HEK293 (cell line): ENCODE measurements around the gene ANXA4.

Source experiments
- CTCF ChIA-PET: fragments of 350-600 bp; formaldehyde crosslinking; extraction: SDS; loops from one replicate; lab custom pipeline; 2021; ENCODE audit warnings: antibody characterized with exemption; lab: Yijun Ruan, JAX
- POLR2A ChIA-PET: fragments of 300-600 bp; formaldehyde crosslinking; extraction: SDS; loops from one replicate; lab custom pipeline; 2020; ENCODE audit warnings: antibody characterized with exemption, inconsistent platforms; lab: Yijun Ruan, JAX
- H3K27ac ChIP-seq: fragments of 200-500 bp; sonication (Bioruptor generic); 2 replicates; pipeline ENCODE4 v1.5.1; 2014; ENCODE audit warnings: low read depth, low read length, control low read depth, inconsistent platforms; ENCODE audit errors: extremely low read depth
- H3K36me3 ChIP-seq, 2 experiments: fragments of 200-500 bp in 1 of 2; sonication (Bioruptor generic) in 1 of 2; 1 replicate in 1 of 2; 2 replicates in 1 of 2; pipeline ENCODE4 v1.5.1; 2014 to 2017; ENCODE audit warnings: inconsistent platforms in 2 of 2, low read length in 2 of 2; ENCODE audit not compliant: control insufficient read depth in 2 of 2, insufficient read depth in 1 of 2
- H3K4me1 ChIP-seq: fragments of 200-500 bp; sonication (Bioruptor generic); 2 replicates; pipeline ENCODE4 v1.5.1; 2014; ENCODE audit warnings: mild to moderate bottlenecking, low read length, inconsistent platforms; ENCODE audit not compliant: control insufficient read depth, insufficient read depth
- H3K4me3 ChIP-seq: 2 replicates; pipeline ENCODE4 v1.5.1; 2011; ENCODE audit warnings: low read depth, mild to moderate bottlenecking, control low read depth, low read length, moderate library complexity
- H3K9me3 ChIP-seq: fragments of 200-500 bp; sonication (Bioruptor generic); 2 replicates; pipeline ENCODE4 v1.5.1; 2014; ENCODE audit warnings: low read depth, low read length, inconsistent platforms; ENCODE audit not compliant: control insufficient read depth, insufficient read depth
- CTCF ChIP-seq: fragments of 450-650 bp; formaldehyde crosslinking; IDR thresholded peaks from 2 replicates; pipeline ENCODE4 v1.5.1; 2016; ENCODE audit warnings: missing biosample characterization, missing genetic modification characterization
- PRDM6 ChIP-seq: fragments of 450-650 bp; formaldehyde crosslinking; IDR thresholded peaks from 2 replicates; pipeline ENCODE4 v1.5.1; 2017; ENCODE audit warnings: missing biosample characterization, missing genetic modification characterization
- SP7 ChIP-seq: fragments of 450-650 bp; formaldehyde crosslinking; IDR thresholded peaks from 2 replicates; pipeline ENCODE4 v1.5.1; 2016; ENCODE audit warnings: missing biosample characterization, missing genetic modification characterization
- TCF7L2 ChIP-seq: IDR thresholded peaks from 2 replicates; pipeline ENCODE4 v1.6.1; 2011; ENCODE audit warnings: low read depth, mild to moderate bottlenecking, inconsistent platforms, low read length, moderate library complexity, borderline replicate concordance
- ZBTB21 ChIP-seq: fragments of 450-650 bp; formaldehyde crosslinking; IDR thresholded peaks from 2 replicates; pipeline ENCODE4 v1.5.1; 2017; ENCODE audit warnings: missing biosample characterization, missing genetic modification characterization
- ZBTB48 ChIP-seq: fragments of 450-650 bp; formaldehyde crosslinking; IDR thresholded peaks from 2 replicates; pipeline ENCODE4 v1.5.1; 2016; ENCODE audit warnings: missing biosample characterization, missing genetic modification characterization
- ZNF10 ChIP-seq: fragments of 450-650 bp; formaldehyde crosslinking; IDR thresholded peaks from 2 replicates; pipeline ENCODE4 v1.5.1; 2017; ENCODE audit warnings: missing biosample characterization, missing genetic modification characterization
- ZNF169 ChIP-seq: fragments of 450-650 bp; formaldehyde crosslinking; IDR thresholded peaks from 2 replicates; pipeline ENCODE4 v1.5.1; 2016; ENCODE audit warnings: missing biosample characterization, missing genetic modification characterization
- ZNF23 ChIP-seq: fragments of 450-650 bp; formaldehyde crosslinking; IDR thresholded peaks from 2 replicates; pipeline ENCODE4 v1.5.1; 2016; ENCODE audit warnings: missing biosample characterization, missing genetic modification characterization, borderline replicate concordance
- ZNF302 ChIP-seq: fragments of 450-650 bp; formaldehyde crosslinking; IDR thresholded peaks from 2 replicates; pipeline ENCODE4 v1.5.1; 2016; ENCODE audit warnings: missing biosample characterization, missing genetic modification characterization, low read depth
- ZNF311 ChIP-seq: fragments of 450-650 bp; formaldehyde crosslinking; IDR thresholded peaks from 2 replicates; pipeline ENCODE4 v1.5.1; 2017; ENCODE audit warnings: missing biosample characterization, missing genetic modification characterization, borderline replicate concordance
- ZNF530 ChIP-seq: fragments of 450-650 bp; formaldehyde crosslinking; IDR thresholded peaks from 2 replicates; pipeline ENCODE4 v1.5.1; 2016; ENCODE audit warnings: low read depth, missing biosample characterization, missing genetic modification characterization
- ZNF626 ChIP-seq: fragments of 450-650 bp; sonication (Bioruptor Pico); formaldehyde crosslinking; IDR thresholded peaks from 2 replicates; pipeline ENCODE4 v1.5.1; 2018; ENCODE audit warnings: missing biosample characterization, missing genetic modification characterization, inconsistent platforms
- ZNF707 ChIP-seq: fragments of 450-650 bp; formaldehyde crosslinking; IDR thresholded peaks from 2 replicates; pipeline ENCODE4 v1.5.1; 2016; ENCODE audit warnings: missing biosample characterization, missing genetic modification characterization
- ZNF776 ChIP-seq: fragments of 450-650 bp; formaldehyde crosslinking; IDR thresholded peaks from 2 replicates; pipeline ENCODE4 v1.5.0; 2017; ENCODE audit warnings: missing biosample characterization, missing genetic modification characterization, borderline replicate concordance
- ZNF830 ChIP-seq: fragments of 450-650 bp; IDR thresholded peaks from 2 replicates; pipeline ENCODE4 v1.5.0; 2018; ENCODE audit warnings: missing biosample characterization, missing genetic modification characterization, low read depth, mild to moderate bottlenecking, moderate library complexity
- TF ChIP-seq, protein P1 (sequence below): fragments of 450-650 bp; formaldehyde crosslinking; IDR thresholded peaks from 2 replicates; pipeline ENCODE4 v1.5.1; 2016; ENCODE audit warnings: missing biosample characterization, missing genetic modification characterization
- TF ChIP-seq, protein P2 (sequence below): fragments of 450-650 bp; IDR thresholded peaks from 2 replicates; pipeline ENCODE4 v1.5.1; 2018; ENCODE audit warnings: missing biosample characterization, mild to moderate bottlenecking, missing genetic modification characterization

Gene ANXA4

GRCh38 chr2:69804416-69804815, 62.5 kb downstream of the ANXA4 start:
- Histone ChIP-seq H3K4me1 (peaks cover 2% of the 10 kb centered on the region; the same call in 1 of the 2 replicates), H3K27ac (no peak overlapping the region), H3K36me3 (peaks cover 0 to 12% of the 10 kb centered on the region in 2 experiments; a peak in 2 of 3 replicates), H3K9me3 (no peaks in the 10 kb centered on the region), H3K4me3 (no peak overlapping the region)
- TF ChIP-seq ZNF10 (tag by site-specific recombination) = no peak
- no peak for TF ChIP-seq ZNF23 (tag by site-specific recombination)
- TF ChIP-seq TCF7L2 = no peak
- no peak for TF ChIP-seq SP7 (tag by site-specific recombination)
- TF ChIP-seq ZNF311 = no peak
- TF ChIP-seq, protein P1, sequence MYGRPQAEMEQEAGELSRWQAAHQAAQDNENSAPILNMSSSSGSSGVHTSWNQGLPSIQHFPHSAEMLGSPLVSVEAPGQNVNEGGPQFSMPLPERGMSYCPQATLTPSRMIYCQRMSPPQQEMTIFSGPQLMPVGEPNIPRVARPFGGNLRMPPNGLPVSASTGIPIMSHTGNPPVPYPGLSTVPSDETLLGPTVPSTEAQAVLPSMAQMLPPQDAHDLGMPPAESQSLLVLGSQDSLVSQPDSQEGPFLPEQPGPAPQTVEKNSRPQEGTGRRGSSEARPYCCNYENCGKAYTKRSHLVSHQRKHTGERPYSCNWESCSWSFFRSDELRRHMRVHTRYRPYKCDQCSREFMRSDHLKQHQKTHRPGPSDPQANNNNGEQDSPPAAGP (tag by site-specific recombination) = no peak
- no peak for TF ChIP-seq ZNF302 (tag by site-specific recombination)
- TF ChIP-seq ZNF626 (tag by site-specific recombination) = no peak
- no peak for TF ChIP-seq PRDM6 (tag by site-specific recombination)
- ChIA-PET CTCF (interaction anchor here (0.6 to 11.5 kb wide), 4 partner anchors 13 to 80 kb away, joined by 3 to 92 read pairs (median 9); no protein-coding TSS in a partner anchor), POLR2A (no interaction called here)

GRCh38 chr2:69805887-69806286, 64.0 kb downstream of the ANXA4 start:
- peaks cover 0 to 12% of the 10 kb centered on the region in 2 experiments; a peak in 2 of 3 replicates for H3K36me3 ChIP-seq
- CTCF ChIA-PET = interaction anchor here (5.1 to 11.5 kb wide), 2 partner anchors 11 to 81 kb away, joined by 16 to 92 read pairs; no protein-coding TSS in a partner anchor
- no peaks in the 10 kb centered on the region for H3K9me3 ChIP-seq
- POLR2A ChIA-PET = no interaction called here
- H3K4me3 ChIP-seq = no peak overlapping the region
- no peaks in the 10 kb centered on the region for H3K4me1 ChIP-seq
- TF ChIP-seq ZBTB21 (tag by site-specific recombination) (no peak), ZNF530 (no peak), ZNF776 (tag by site-specific recombination) (no peak), ZNF830 (tag by site-specific recombination) (no peak), ZNF169 (tag by site-specific recombination) (no peak), ZNF707 (tag by site-specific recombination) (no peak), ZBTB48 (tag by site-specific recombination) (no peak), CTCF (tag by site-specific recombination) (no peak)
- TF ChIP-seq, protein P2, sequence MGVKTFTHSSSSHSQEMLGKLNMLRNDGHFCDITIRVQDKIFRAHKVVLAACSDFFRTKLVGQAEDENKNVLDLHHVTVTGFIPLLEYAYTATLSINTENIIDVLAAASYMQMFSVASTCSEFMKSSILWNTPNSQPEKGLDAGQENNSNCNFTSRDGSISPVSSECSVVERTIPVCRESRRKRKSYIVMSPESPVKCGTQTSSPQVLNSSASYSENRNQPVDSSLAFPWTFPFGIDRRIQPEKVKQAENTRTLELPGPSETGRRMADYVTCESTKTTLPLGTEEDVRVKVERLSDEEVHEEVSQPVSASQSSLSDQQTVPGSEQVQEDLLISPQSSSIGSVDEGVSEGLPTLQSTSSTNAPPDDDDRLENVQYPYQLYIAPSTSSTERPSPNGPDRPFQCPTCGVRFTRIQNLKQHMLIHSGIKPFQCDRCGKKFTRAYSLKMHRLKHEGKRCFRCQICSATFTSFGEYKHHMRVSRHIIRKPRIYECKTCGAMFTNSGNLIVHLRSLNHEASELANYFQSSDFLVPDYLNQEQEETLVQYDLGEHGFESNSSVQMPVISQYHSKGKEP (tag by site-specific recombination) = no peak
- no peak overlapping the region for H3K27ac ChIP-seq
